T-cell (primary cell): ENCODE data around the gene SLAMF6. TPM values are rescaled to one million over a fixed set of nuclear protein-coding genes. Genes with fewer than 3 reads are reported as not detected.
"Not testable (repeated sequence)": the region's sequence is repeated elsewhere in the genome, so short reads cannot be mapped to it uniquely, and the experiment has no call there.

ENCODE experiments used
- ATAC-seq, 4 experiments: fragments of 200-7000 bp in 3 of 4; fragments of 150-1000 bp in 1 of 4; cut with Tn5 transposase; replicated peaks in 1 of 4; 1 replicate in 3 of 4; 2 replicates in 1 of 4; pipeline ENCODE4 v1.10.0; 2021; ENCODE audit warnings: moderate library complexity in 3 of 4, mild to moderate bottlenecking in 2 of 4, moderate number of reproducible peaks in 1 of 4
- CTCF ChIA-PET, 2 donors: fragments of 300-600 bp; sonication (Branson Sonifier 250); formaldehyde crosslinking; loops; one replicate each; lab custom pipeline; 2022; ENCODE audit warnings: antibody characterized with exemption in 2 of 2; lab: Charles Lee
- POLR2A ChIA-PET, 2 donors: fragments of 300-600 bp; sonication (Branson Sonifier 250); formaldehyde crosslinking; loops; one replicate each; lab custom pipeline; 2022; ENCODE audit warnings: antibody characterized with exemption in 2 of 2; lab: Charles Lee
- DNase-seq, 35 experiments: peaks; one replicate each; pipeline versions ENCODE4 v3.0.0 to v3.0.0-alpha.2; 2013 to 2023
- H3K27ac ChIP-seq: one replicate; pipeline ENCODE4 v1.5.1; 2013; ENCODE audit warnings: low read length
- H3K27me3 ChIP-seq, 2 experiments: replicated peaks in 1 of 2; 1 replicate in 1 of 2; 2 replicates in 1 of 2; pipeline versions ENCODE4 v1.6.1 to v1.7.0; 2013; ENCODE audit warnings: low read length in 1 of 2, mixed read lengths in 1 of 2; ENCODE audit not compliant: control insufficient read depth in 2 of 2, insufficient read depth in 2 of 2; ENCODE audit errors: extremely low read depth in 1 of 2
- H3K36me3 ChIP-seq, 2 donors: 1 replicate in 1 of 2; 2 replicates in 1 of 2; pipeline versions ENCODE4 v1.6.1 to v1.7.0; 2013; ENCODE audit warnings: low read length in 1 of 2; ENCODE audit not compliant: control insufficient read depth in 2 of 2, insufficient read depth in 1 of 2; ENCODE audit errors: extremely low read depth in 1 of 2
- H3K4me1 ChIP-seq, 2 experiments: 1 replicate in 1 of 2; 2 replicates in 1 of 2; pipeline versions ENCODE4 v1.6.1 to v1.7.0; 2013; ENCODE audit warnings: low read length in 2 of 2, mixed read lengths in 1 of 2; ENCODE audit not compliant: insufficient read depth in 2 of 2, control insufficient read depth in 1 of 2; ENCODE audit errors: extremely low read depth in 1 of 2
- H3K4me3 ChIP-seq, 2 donors: 1 replicate in 1 of 2; 2 replicates in 1 of 2; pipeline versions ENCODE4 v1.5.1 to v1.7.0; 2013; ENCODE audit warnings: mild to moderate bottlenecking in 2 of 2, low read length in 1 of 2, moderate library complexity in 1 of 2; ENCODE audit not compliant: control insufficient read depth in 1 of 2; ENCODE audit errors: extremely low read depth in 1 of 2
- H3K9me3 ChIP-seq: 2 replicates; pipeline ENCODE4 v1.7.0; 2013
- H3K27ac Mint-ChIP-seq, 2 donors: one replicate each; pipeline ENCODE4 v1.8.0; 2020 to 2021; ENCODE audit warnings: mild to moderate bottlenecking in 2 of 2, mixed read lengths in 2 of 2
- H3K27me3 Mint-ChIP-seq, 2 donors: one replicate each; pipeline ENCODE4 v1.8.0; 2021 to 2022; ENCODE audit warnings: mixed read lengths in 2 of 2
- H3K36me3 Mint-ChIP-seq: one replicate; pipeline ENCODE4 v1.8.0; 2021; ENCODE audit warnings: mixed read lengths
- H3K4me1 Mint-ChIP-seq, 3 donors: one replicate each; pipeline ENCODE4 v1.8.0; 2020 to 2022; ENCODE audit warnings: mixed read lengths in 3 of 3, mild to moderate bottlenecking in 1 of 3
- H3K4me3 Mint-ChIP-seq, 3 donors: one replicate each; pipeline ENCODE4 v1.8.0; 2020 to 2022; ENCODE audit warnings: mild to moderate bottlenecking in 3 of 3, mixed read lengths in 3 of 3, moderate library complexity in 3 of 3
- H3K9me3 Mint-ChIP-seq, 3 donors: one replicate each; pipeline ENCODE4 v1.8.0; 2020 to 2022; ENCODE audit warnings: mixed read lengths in 3 of 3
- WGBS: methylation state at CpG from one replicate; pipeline ENCODE4 v1.1.5; 2013; ENCODE audit warnings: missing lambda C conversion rate; ENCODE audit not compliant: insufficient coverage; 5-methylcytosine and 5-hydroxymethylcytosine counted together
- total RNA-seq, 35 experiments: library from RNA in 6 of 35; stranded (reverse) in 6 of 35; fragments of 120-200 nt in 1 of 35; gene quantifications; one replicate each; pipeline versions ENCODE4 v1.2.1 to v1.2.4 and lab custom pipeline; 2013 to 2026

Gene SLAMF6
- total RNA-seq, 5 donors from 2014 or later (not counting 1 experiment from before 2014, with no cell fraction given): 39.9 to 53.0 (median 47.3) TPM

DNA sequence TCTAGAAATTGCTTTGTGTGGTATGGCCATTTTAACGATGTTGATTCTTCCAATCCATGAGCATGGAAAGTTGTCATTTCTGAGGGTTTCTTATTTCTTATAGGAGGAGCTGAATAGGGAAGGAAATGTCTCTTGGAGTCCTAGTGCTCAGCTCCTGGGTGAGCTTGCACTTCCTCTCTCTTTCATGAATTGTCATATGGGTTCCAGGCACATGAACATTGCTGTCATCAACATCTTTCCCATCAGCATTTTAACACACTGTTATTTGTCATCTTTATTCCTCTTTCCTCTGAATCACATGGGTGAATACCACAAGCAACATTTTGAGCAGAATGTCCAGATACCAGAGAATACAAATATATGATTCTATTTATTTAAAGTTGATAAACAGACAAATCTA, 23.4 kb downstream of the SLAMF6 start:
- DNase-seq (no peak), ATAC-seq (no peak)
- ChIA-PET CTCF (no interaction called here), POLR2A (no interaction called here)
- Histone ChIP-seq H3K4me1 (peaks cover 0 to 8% of the 10 kb centered on the region in 2 experiments), H3K4me3 (no peak overlapping the region), H3K36me3 (peaks cover 4 to 33% of the 10 kb centered on the region in 2 donors), H3K27me3 (no peaks in the 10 kb centered on the region), H3K9me3 (no peaks in the 10 kb centered on the region), H3K27ac (no peak overlapping the region)
- WGBS: 90% methylated on average over 1 of the region's 1 CpG
- Mint-ChIP-seq H3K4me1 (peaks cover 42 to 75% (median 65%) of the 10 kb centered on the region in 3 donors), H3K36me3 (peaks cover 68% of the 10 kb centered on the region), H3K27me3 (no peaks in the 10 kb centered on the region), H3K9me3 (peaks cover 0 to 9% (median 7%) of the 10 kb centered on the region in 3 donors), H3K27ac (peak overlapping the region in 1 of 2 donors; percentile 41), H3K4me3 (no peak overlapping the region)

DNA sequence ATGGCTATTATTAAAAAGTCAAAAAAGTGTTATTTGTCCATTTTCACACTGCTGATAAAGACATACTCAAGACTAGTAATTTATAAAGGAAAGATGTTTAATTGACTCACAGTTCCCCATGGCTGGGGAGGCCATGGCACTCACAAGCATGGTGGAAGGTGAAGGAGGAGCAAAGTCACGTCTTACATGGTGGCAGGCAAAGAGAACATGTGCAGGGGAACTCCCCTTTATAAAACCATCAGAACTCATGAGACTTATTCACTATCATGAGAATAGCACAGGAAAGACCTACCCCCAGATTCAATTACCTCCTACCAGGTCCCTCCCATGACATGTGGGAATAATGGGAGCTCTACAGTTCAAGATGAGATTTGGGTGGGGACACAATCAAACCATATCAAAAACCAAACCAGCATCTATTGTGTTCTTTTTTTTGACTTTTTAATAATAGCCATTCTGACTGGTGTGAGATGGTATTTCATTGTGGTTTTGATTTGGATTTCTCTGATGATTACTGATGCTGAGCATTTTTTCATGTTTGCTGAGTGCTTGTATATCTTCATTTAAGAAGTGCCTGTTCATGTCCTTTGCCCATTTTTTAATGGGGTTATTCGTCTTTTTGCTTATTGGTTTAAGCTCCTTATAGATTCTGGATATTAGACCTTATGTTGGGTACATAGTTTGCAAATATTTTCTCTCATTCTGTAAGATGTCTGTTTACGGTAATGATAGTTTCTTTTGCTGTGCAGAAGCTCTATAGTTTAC, 24.6 kb downstream of the SLAMF6 start:
- ATAC-seq, H3K27me3 Mint-ChIP-seq, H3K9me3 Mint-ChIP-seq, H3K9me3 ChIP-seq, DNase-seq, H3K27ac ChIP-seq, H3K4me3 ChIP-seq, H3K4me3 Mint-ChIP-seq, H3K4me1 ChIP-seq, H3K27me3 ChIP-seq: not testable (repeated sequence)
- peaks cover 61% of the 10 kb centered on the region for H3K36me3 Mint-ChIP-seq
- H3K4me1 Mint-ChIP-seq: peaks cover 31 to 66% (median 54%) of the 10 kb centered on the region in 3 donors
- 100% methylated on average over 1 of the region's 3 CpGs for WGBS
- POLR2A ChIA-PET: interaction anchor here in 1 of 2 donors (0.7 kb wide), 1 partner anchor 11 kb away, joined by 4 read pairs; no protein-coding TSS in a partner anchor
- CTCF ChIA-PET: interaction anchor here (0.5 to 0.6 kb wide), 5 partner anchors 15 to 307 kb away, joined by 3 to 9 read pairs (median 3); partner anchors contain the start of gene SLAMF6 (in 1 of the 2)
- peaks cover 4 to 42% of the 10 kb centered on the region in 2 donors for H3K36me3 ChIP-seq
- peak overlapping the region in 1 of 2 donors; percentile 13 for H3K27ac Mint-ChIP-seq

DNA sequence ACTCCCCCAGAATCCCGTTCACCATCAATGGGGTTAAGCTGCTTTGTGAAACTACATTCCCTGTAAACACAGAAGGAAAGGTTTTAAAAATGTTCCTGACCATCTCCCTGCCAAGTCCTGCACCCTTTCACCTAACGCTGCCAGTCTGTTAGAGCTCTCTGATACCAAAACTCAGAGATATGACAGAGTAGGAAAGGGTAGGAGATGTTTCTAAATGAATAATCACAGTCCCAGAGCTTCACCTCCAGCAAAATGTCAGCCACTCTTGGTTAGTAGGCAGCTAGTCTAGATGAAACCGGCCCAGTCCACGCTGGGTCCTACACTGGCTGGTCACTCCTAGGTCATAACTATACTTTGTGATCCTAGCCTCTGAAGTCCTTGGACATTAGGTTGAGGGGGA, 26.7 kb downstream of the SLAMF6 start:
- CTCF ChIA-PET: no interaction called here

DNA sequence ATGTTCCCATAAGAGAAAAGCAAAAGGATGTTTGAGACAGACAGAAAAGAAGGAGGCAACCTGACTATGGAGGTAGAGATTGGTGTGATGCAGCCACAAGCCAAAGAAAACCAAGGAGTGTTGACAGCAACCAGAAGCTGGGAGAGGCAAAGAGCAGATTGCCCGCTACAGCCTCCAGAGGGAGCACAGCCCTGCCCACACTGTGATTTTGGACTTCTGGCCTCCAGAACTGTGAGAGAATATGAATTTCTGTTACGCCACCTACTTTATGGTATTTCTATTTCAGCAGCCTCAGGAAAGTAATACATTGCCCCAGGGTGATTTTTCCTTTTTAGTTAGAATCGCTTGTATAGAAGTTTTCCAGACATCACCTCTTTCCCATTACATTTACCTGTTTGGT, 28.4 kb downstream of the SLAMF6 start:
- Histone ChIP-seq H3K27me3 (no peaks in the 10 kb centered on the region), H3K36me3 (peaks cover 10 to 63% of the 10 kb centered on the region in 2 donors), H3K27ac (no peak overlapping the region), H3K9me3 (no peaks in the 10 kb centered on the region), H3K4me3 (no peak overlapping the region), H3K4me1 (no peaks in the 10 kb centered on the region)
- 100% methylated on average over 1 of the region's 3 CpGs for WGBS
- H3K4me3 Mint-ChIP-seq: no peak overlapping the region
- POLR2A ChIA-PET: no interaction called here
- peak overlapping the region; percentile 25 to 48 for H3K27ac Mint-ChIP-seq
- H3K27me3 Mint-ChIP-seq: no peaks in the 10 kb centered on the region
- peaks cover 49% of the 10 kb centered on the region for H3K36me3 Mint-ChIP-seq
- no peak for ATAC-seq
- CTCF ChIA-PET: no interaction called here
- peaks cover 0 to 7% (median 4%) of the 10 kb centered on the region in 3 donors for H3K9me3 Mint-ChIP-seq
- H3K4me1 Mint-ChIP-seq: peaks cover 11 to 40% (median 25%) of the 10 kb centered on the region in 3 donors
- peak in 1 of 35 experiments; percentile 19 for DNase-seq

More for the DNA sequence above, 26.7 kb downstream of the SLAMF6 start:
- H3K27ac ChIP-seq: no peak overlapping the region
- H3K27me3 ChIP-seq: no peaks in the 10 kb centered on the region
- ATAC-seq (no peak), DNase-seq (no peak)
- H3K36me3 ChIP-seq: peaks cover 4 to 56% of the 10 kb centered on the region in 2 donors
- Mint-ChIP-seq H3K36me3 (peaks cover 43% of the 10 kb centered on the region), H3K4me1 (peaks cover 9 to 46% (median 35%) of the 10 kb centered on the region in 3 donors), H3K9me3 (peaks cover 0 to 9% (median 7%) of the 10 kb centered on the region in 3 donors), H3K27ac (peak overlapping the region; percentile 50 to 71), H3K4me3 (no peak overlapping the region), H3K27me3 (no peaks in the 10 kb centered on the region)
- no peaks in the 10 kb centered on the region for H3K4me1 ChIP-seq
- 83% methylated on average over 2 of the region's 4 CpGs for WGBS
- no peaks in the 10 kb centered on the region for H3K9me3 ChIP-seq
- H3K4me3 ChIP-seq: no peak overlapping the region
- POLR2A ChIA-PET: no interaction called here

DNA sequence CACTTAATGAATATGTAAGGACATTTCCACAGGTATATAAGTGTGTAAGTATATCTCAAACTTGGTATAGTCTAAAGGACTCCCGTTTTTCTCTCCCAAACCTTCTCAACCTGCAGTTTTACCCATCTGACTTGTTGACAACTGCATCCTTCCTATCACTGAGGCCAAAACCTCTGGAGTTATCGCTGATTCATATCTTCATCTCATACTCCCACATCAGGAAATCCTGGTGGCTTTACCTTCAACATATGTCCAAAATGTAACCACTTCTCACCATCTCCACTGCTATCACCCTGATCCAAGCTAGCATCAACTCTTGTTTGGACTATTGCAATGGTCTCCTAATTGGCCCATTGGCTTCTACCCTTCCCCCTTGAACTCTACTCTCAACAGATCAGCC, 30.4 kb downstream of the SLAMF6 start:
- H3K4me1 ChIP-seq: no peaks in the 10 kb centered on the region
- no peak overlapping the region for H3K27ac ChIP-seq
- CTCF ChIA-PET: no interaction called here
- Mint-ChIP-seq H3K4me3 (no peak overlapping the region), H3K4me1 (peaks cover 7 to 38% (median 20%) of the 10 kb centered on the region in 3 donors), H3K27ac (no peak overlapping the region), H3K27me3 (no peaks in the 10 kb centered on the region), H3K9me3 (no peaks in the 10 kb centered on the region), H3K36me3 (peaks cover 49% of the 10 kb centered on the region)
- POLR2A ChIA-PET: no interaction called here
- peaks cover 15 to 79% of the 10 kb centered on the region in 2 donors for H3K36me3 ChIP-seq
- no peaks in the 10 kb centered on the region for H3K9me3 ChIP-seq
- whole genome bisulfite sequencing: 71% methylated on average over 2 of the region's 2 CpGs
- ATAC-seq (no peak), DNase-seq (no peak)
- no peak overlapping the region for H3K4me3 ChIP-seq
- H3K27me3 ChIP-seq: no peaks in the 10 kb centered on the region

DNA sequence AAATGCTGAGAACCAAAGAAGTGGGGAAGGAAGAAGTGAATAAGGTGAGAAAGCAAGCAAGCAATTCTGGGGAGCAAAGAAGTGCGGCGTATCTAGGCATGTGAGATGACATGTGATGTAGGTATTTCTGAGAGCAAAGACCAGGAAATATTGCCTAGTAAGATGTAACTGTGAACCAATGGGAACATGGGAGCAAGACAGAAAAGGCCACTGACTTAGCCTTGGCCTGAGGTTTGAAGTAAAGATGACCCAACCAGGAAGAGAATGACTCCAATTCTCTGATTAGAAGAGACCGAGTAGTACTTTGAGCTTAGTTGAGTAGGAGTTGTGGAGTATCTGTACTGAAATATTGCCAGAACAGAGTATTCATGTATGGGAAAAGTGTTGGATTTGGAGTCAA, 31.1 kb downstream of the SLAMF6 start:
- Histone ChIP-seq H3K27me3 (no peaks in the 10 kb centered on the region), H3K36me3 (peaks cover 15 to 85% of the 10 kb centered on the region in 2 donors), H3K4me3 (no peak overlapping the region), H3K4me1 (no peaks in the 10 kb centered on the region), H3K27ac (no peak overlapping the region), H3K9me3 (no peaks in the 10 kb centered on the region)
- DNase-seq (no peak), ATAC-seq (no peak)
- Mint-ChIP-seq H3K27ac (no peak overlapping the region), H3K9me3 (no peaks in the 10 kb centered on the region), H3K4me1 (peaks cover 7 to 37% (median 15%) of the 10 kb centered on the region in 3 donors), H3K36me3 (peaks cover 54% of the 10 kb centered on the region), H3K27me3 (no peaks in the 10 kb centered on the region), H3K4me3 (no peak overlapping the region)
- ChIA-PET CTCF (no interaction called here), POLR2A (no interaction called here)
- WGBS: 100% methylated on average over 3 of the region's 3 CpGs
